Right lobe of liver (tissue), 6 donors: ENCODE results near the gene KSR2. TPM values are rescaled to one million over a fixed set of nuclear protein-coding genes. Genes with fewer than 3 reads are reported as not detected.

Experiments used
- ATAC-seq, 4 donors: fragments of 200-7000 bp; cut with Tn5 transposase; one replicate each; pipeline ENCODE4 v1.9.1; 2020; ENCODE audit warnings: mild to moderate bottlenecking in 4 of 4, moderate library complexity in 4 of 4
- DNase-seq, 3 donors: peaks; one replicate each; pipeline ENCODE4 v3.0.0-alpha.2; 2020
- H3K27ac ChIP-seq, 3 donors: fragments of 200-600 bp; one replicate each; pipeline ENCODE4 v1.8.0; 2022
- H3K27me3 ChIP-seq, 2 donors: fragments of 200-600 bp; one replicate each; pipeline ENCODE4 v1.8.0; 2022
- H3K36me3 ChIP-seq, 4 donors: fragments of 200-600 bp; sonication (generic) in 1 of 4; one replicate each; pipeline versions ENCODE4 v1.5.1 to v1.8.0; 2017 to 2022; ENCODE audit warnings: control low read depth in 1 of 4
- H3K4me1 ChIP-seq, 4 donors: fragments of 200-600 bp; sonication (generic) in 1 of 4; one replicate each; pipeline versions ENCODE4 v1.5.1 to v1.8.0; 2017 to 2022; ENCODE audit warnings: control low read depth in 1 of 4
- H3K4me3 ChIP-seq, 3 donors: fragments of 200-600 bp; one replicate each; pipeline ENCODE4 v1.8.0; 2022
- H3K9me3 ChIP-seq, 4 donors: fragments of 200-600 bp; sonication (generic) in 1 of 4; one replicate each; pipeline versions ENCODE4 v1.5.1 to v1.8.0; 2017 to 2022; ENCODE audit warnings: control low read depth in 1 of 4
- POLR2A ChIP-seq: fragments of 450-650 bp; IDR thresholded peaks from one replicate; pipeline ENCODE4 v1.6.1; 2017; ENCODE audit warnings: antibody characterized with exemption, mild to moderate bottlenecking
- WGBS: methylation state at CpG from one replicate; pipeline ENCODE4 v1.1.6; 2018; ENCODE audit warnings: low coverage, low lambda C conversion rate; ENCODE audit not compliant: insufficient coverage; ENCODE audit errors: missing lambda C conversion rate; 5-methylcytosine and 5-hydroxymethylcytosine counted together
- intact Hi-C, 2 donors: fragments of 100-400 bp; cut with DNase I; formaldehyde crosslinking; loops; one replicate each; pipeline versions ENCODE4 v1.11.2 to v1.14.1; 2022
- total RNA-seq, 6 experiments: library from RNA; depleted of rRNA in 2 of 6; stranded (reverse); fragments of >200 nt in 2 of 6; fragmentation: NEBNext Ultra II Directional in 3 of 6; extraction: Animal tissue kit (Norgen Biotek cat#: 25700) in 3 of 6; gene quantifications; one replicate each; pipeline versions ENCODE4 v1.1.0 to v1.2.4, GENCODE V29; 2016 to 2023
- TF ChIP-seq, protein P1 (sequence below), 4 donors: fragments of 200-600 bp in 3 of 4; fragments of 450-650 bp in 1 of 4; IDR thresholded peaks; one replicate each; pipeline versions ENCODE4 v1.5.1 to v1.8.0; 2016 to 2022; ENCODE audit warnings: antibody characterized with exemption in 4 of 4, mild to moderate bottlenecking in 2 of 4
- donor health status: DM: no; HTN: yes; CAD: no.
- donor health status: DM: no; HTN: no; CAD: no.
- donor health status: DM: no; HTN: no; CAD: no.
- donor health status: DM: no; HTN: yes; CAD: no.
- donor health status: DM: no; HTN: yes; CAD: no.

KSR2 gene
- total RNA-seq, 6 experiments from 2014 or later: 0.02 to 0.07 (median 0.02) TPM; not detected in 2

DNA sequence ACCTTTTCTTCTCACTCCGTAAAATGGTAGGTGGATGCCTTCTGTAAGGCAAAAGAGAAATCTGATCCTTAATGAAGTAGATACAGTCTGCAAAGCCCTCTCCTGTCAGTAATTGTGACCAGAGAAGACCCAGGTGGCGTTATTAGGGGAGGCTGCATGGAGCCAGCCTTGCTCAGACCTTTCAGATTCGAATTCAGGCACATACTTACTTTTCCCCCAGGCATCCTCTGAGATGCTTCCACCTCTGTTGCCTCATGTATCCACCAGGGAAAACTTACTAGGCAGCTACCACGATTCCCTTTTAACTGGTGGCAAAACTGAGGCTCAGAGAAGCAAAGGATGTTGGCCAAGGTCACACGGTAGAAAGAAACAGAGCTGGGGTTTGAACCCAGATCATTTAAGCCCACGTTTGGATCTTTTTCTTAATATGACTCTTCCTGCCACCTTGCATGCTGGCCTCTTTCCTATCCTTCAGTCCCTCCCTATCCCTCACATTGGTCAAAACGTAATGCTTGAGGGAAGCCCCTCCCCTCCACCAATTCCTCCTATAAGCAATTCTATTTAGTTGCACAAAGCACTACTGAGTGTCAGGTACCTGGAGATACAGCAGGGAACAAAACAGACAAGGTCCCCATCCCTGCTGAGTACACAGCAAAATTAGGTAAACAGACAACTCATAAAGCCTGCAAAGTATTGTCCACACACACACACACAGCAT lies 179.4 kb downstream of the KSR2 start:
- ATAC-seq: no peak
- WGBS: 38% methylated on average over 5 of the region's 7 CpGs

DNA sequence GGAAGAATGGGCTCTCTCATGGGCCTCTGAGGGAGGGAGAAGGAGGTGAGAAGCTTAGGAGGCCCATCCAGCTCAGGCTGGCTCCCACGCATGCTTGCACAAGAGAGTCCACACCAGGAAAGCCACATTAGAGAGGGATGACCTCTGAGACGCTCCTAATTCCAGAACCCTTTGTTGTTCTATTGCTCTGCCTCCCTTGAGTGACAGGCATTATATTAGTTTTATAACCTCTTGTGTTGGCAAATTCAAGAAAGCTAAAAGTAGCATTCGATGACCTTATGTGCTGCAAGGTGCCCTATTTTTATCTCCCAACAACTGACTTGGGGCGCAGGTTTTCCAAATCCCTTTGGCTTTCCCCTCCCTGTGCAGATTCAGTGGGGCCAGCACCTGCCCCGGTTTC lies 190.1 kb downstream of the KSR2 start:
- 62% methylated on average over 4 of the region's 5 CpGs for WGBS

More for the DNA sequence above, 179.4 kb downstream of the KSR2 start:
- Histone ChIP-seq H3K4me1 (no peaks in the 10 kb centered on the region), H3K4me3 (no peak overlapping the region), H3K27me3 (no peaks in the 10 kb centered on the region), H3K36me3 (no peaks in the 10 kb centered on the region), H3K9me3 (no peaks in the 10 kb centered on the region), H3K27ac (no peak overlapping the region)
- intact Hi-C loops: no loop called here
- TF ChIP-seq, protein P1, sequence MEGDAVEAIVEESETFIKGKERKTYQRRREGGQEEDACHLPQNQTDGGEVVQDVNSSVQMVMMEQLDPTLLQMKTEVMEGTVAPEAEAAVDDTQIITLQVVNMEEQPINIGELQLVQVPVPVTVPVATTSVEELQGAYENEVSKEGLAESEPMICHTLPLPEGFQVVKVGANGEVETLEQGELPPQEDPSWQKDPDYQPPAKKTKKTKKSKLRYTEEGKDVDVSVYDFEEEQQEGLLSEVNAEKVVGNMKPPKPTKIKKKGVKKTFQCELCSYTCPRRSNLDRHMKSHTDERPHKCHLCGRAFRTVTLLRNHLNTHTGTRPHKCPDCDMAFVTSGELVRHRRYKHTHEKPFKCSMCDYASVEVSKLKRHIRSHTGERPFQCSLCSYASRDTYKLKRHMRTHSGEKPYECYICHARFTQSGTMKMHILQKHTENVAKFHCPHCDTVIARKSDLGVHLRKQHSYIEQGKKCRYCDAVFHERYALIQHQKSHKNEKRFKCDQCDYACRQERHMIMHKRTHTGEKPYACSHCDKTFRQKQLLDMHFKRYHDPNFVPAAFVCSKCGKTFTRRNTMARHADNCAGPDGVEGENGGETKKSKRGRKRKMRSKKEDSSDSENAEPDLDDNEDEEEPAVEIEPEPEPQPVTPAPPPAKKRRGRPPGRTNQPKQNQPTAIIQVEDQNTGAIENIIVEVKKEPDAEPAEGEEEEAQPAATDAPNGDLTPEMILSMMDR (IDR thresholded peaks at IDR 0.05): no peak
- no peak for TF ChIP-seq POLR2A
- no peak for DNase-seq

DNA sequence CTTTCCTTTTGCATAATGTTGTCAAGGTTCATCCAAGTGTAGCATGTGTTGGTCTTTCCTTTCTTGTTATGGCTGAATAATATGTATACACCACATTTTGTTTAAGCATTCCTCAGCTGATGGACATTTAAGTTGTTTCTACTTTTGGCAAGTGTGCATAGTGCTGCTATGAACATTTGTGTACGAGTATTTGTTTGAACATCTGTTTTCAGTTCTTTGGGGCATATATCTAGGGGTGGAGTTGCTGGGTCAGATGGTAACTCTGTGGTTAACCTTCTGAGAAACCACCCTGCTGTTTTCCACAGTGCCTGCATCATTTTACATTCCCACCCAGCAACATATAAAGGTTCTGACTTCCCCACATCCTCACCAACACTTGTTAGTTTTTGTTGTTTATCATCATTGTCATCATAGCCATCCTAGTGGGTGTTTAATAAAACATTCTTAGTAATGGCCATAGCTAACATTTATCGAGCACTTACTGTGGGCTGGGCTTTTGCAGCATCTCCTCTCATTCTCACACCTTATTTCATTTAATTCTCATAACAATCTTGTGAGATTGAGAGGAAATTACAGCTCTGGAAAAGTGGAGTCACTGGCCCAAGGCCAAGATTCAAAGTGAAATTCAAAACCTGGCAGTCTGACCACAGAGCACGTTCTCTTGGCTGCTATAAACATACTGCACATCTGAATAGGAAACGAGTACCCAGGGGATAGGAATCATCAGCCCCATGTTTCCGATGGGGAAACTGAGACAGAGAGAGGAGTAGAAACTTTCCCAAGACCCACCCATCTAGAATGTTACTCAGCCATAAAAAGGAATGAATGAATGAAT lies 193.6 kb downstream of the KSR2 start:
- Histone ChIP-seq H3K9me3 (no peaks in the 10 kb centered on the region), H3K27ac (no peak overlapping the region), H3K4me3 (no peak overlapping the region), H3K36me3 (no peaks in the 10 kb centered on the region), H3K27me3 (no peaks in the 10 kb centered on the region), H3K4me1 (no peaks in the 10 kb centered on the region)
- WGBS: 34% methylated on average over 5 of the region's 5 CpGs
- intact Hi-C loops: no loop called here
- no peak for TF ChIP-seq POLR2A
- TF ChIP-seq, protein P1 (IDR thresholded peaks at IDR 0.05): no peak
- DNase-seq: no peak
- ATAC-seq: no peak

More for the DNA sequence above, 190.1 kb downstream of the KSR2 start:
- TF ChIP-seq, protein P1 (IDR thresholded peaks at IDR 0.05): no peak
- no peak for TF ChIP-seq POLR2A
- Histone ChIP-seq H3K4me1 (no peaks in the 10 kb centered on the region), H3K9me3 (no peaks in the 10 kb centered on the region), H3K36me3 (no peaks in the 10 kb centered on the region), H3K27me3 (no peaks in the 10 kb centered on the region), H3K4me3 (no peak overlapping the region), H3K27ac (no peak overlapping the region)
- ATAC-seq (no peak), DNase-seq (no peak)
- intact Hi-C loops: no loop called here

DNA sequence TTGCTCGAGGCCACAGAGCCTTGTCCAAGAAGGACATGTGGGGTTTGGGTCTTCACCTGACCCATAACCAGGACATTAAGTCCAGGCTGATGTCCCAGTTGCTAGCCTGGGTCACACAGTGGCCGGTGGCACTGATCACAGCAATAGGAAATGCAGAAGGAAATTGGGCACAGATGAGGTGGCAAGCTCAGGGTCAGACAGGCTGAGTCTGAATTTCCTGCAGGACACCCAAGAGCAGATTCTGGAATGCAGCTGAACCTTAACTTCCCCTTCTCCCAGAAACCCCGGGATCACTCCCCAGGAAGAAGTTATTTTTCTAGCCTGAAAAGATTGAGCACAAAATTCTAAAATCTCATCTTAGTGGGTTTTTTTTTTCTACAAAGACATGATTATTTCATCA lies 199.9 kb downstream of the KSR2 start:
- ATAC-seq (no peak), DNase-seq (no peak)
- H3K9me3 ChIP-seq: no peaks in the 10 kb centered on the region
- H3K4me1 ChIP-seq: no peaks in the 10 kb centered on the region
- H3K27ac ChIP-seq: no peak overlapping the region
- no peaks in the 10 kb centered on the region for H3K36me3 ChIP-seq
- intact Hi-C loops: no loop called here
- no peak overlapping the region for H3K4me3 ChIP-seq
- 44% methylated on average over 3 of the region's 3 CpGs for WGBS
- TF ChIP-seq, protein P1 (IDR thresholded peaks at IDR 0.05): no peak
- TF ChIP-seq POLR2A: no peak
- no peaks in the 10 kb centered on the region for H3K27me3 ChIP-seq
